ENCODE data around the gene PDCD4. TPM values are rescaled to one million over a fixed set of nuclear protein-coding genes. Genes with fewer than 3 reads are reported as not detected.

The PDCD4 gene
- total and polyA plus RNA-seq, 2 of the 13 experiments (the other 11 are each of a cell fraction or from before 2014, with no cell fraction given), result 22.8 to 56.2 TPM

DNA sequence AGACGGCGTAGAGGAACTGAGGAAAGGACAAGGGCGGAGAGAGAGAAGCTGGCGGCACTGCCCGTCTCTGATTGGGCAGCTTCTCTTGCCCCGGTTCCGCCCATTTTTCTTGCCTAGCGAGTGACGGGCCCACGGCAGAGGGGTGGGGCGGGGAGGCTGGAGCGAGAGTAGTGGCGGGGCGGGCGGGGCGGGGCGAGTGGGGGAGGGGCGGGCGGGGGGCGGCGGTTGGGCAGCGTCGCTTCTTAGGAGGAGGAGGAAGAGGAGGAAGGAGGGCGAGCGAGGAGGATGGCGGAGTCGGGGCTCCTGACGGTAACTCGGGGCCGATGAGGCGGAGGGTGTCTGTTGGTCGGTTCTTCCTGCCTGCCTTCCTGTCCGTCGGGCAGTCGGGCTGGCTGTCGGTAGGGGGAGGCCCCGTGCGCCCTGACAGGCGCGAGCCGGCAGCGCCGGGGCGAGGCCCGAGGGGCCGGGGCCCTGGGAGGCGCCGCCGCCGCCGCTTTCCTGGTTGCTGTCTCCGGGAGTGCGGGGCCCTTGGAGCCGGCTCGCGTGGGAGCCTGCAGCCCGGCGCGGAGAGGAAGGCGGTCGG lies 47.7 kb downstream of the PDCD4 start, which contains the start of gene SHOC2 (continued):
- TF ChIP-seq ZNF841 (CRISPR knock-in tag; IDR thresholded peaks at IDR 0.05; ENCODE audit: borderline replicate concordance) (no peak), ZNF816 (CRISPR knock-in tag; IDR thresholded peaks at IDR 0.05; ENCODE audit: borderline replicate concordance) (no peak), U2AF2 (IDR thresholded peaks at IDR 0.05; ENCODE audit: low read depth, low read length) (no peak), DMAP1 (CRISPR knock-in tag; IDR thresholded peaks at IDR 0.05) (no peak), GPN1 (CRISPR knock-in tag; IDR thresholded peaks at IDR 0.05; ENCODE audit: borderline replicate concordance) (no peak), MXI1 (IDR thresholded peaks at IDR 0.05; ENCODE audit: borderline replicate concordance, low read depth, low read length) (peak; percentile 1; the same call in 1 of the 3 replicates), EHMT2 (IDR thresholded peaks at IDR 0.05; ENCODE audit: borderline replicate concordance, low read depth, low read length) (no peak), NR3C1 (CRISPR knock-in tag; IDR thresholded peaks at IDR 0.05) (no peak), ISX (CRISPR knock-in tag; conservative IDR thresholded peaks at IDR 0.05) (no peak), CHCHD3 (CRISPR knock-in tag; IDR thresholded peaks at IDR 0.05) (no peak), ZKSCAN1 (IDR thresholded peaks at IDR 0.05; ENCODE audit: low read length) (no peak), NFYC (CRISPR knock-in tag; IDR thresholded peaks at IDR 0.05) (peak; percentile 75), YEATS2 (CRISPR knock-in tag; IDR thresholded peaks at IDR 0.05; ENCODE audit: borderline replicate concordance) (no peak)
- TF ChIP-seq, protein P1, sequence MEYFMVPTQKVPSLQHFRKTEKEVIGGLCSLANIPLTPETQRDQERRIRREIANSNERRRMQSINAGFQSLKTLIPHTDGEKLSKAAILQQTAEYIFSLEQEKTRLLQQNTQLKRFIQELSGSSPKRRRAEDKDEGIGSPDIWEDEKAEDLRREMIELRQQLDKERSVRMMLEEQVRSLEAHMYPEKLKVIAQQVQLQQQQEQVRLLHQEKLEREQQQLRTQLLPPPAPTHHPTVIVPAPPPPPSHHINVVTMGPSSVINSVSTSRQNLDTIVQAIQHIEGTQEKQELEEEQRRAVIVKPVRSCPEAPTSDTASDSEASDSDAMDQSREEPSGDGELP (IDR thresholded peaks at IDR 0.05; ENCODE audit: borderline replicate concordance, low read depth), result no peak
- TF ChIP-seq, protein P2, sequence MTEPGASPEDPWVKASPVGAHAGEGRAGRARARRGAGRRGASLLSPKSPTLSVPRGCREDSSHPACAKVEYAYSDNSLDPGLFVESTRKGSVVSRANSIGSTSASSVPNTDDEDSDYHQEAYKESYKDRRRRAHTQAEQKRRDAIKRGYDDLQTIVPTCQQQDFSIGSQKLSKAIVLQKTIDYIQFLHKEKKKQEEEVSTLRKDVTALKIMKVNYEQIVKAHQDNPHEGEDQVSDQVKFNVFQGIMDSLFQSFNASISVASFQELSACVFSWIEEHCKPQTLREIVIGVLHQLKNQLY (CRISPR knock-in tag; IDR thresholded peaks at IDR 0.05), result no peak
- TF ChIP-seq, protein P3, sequence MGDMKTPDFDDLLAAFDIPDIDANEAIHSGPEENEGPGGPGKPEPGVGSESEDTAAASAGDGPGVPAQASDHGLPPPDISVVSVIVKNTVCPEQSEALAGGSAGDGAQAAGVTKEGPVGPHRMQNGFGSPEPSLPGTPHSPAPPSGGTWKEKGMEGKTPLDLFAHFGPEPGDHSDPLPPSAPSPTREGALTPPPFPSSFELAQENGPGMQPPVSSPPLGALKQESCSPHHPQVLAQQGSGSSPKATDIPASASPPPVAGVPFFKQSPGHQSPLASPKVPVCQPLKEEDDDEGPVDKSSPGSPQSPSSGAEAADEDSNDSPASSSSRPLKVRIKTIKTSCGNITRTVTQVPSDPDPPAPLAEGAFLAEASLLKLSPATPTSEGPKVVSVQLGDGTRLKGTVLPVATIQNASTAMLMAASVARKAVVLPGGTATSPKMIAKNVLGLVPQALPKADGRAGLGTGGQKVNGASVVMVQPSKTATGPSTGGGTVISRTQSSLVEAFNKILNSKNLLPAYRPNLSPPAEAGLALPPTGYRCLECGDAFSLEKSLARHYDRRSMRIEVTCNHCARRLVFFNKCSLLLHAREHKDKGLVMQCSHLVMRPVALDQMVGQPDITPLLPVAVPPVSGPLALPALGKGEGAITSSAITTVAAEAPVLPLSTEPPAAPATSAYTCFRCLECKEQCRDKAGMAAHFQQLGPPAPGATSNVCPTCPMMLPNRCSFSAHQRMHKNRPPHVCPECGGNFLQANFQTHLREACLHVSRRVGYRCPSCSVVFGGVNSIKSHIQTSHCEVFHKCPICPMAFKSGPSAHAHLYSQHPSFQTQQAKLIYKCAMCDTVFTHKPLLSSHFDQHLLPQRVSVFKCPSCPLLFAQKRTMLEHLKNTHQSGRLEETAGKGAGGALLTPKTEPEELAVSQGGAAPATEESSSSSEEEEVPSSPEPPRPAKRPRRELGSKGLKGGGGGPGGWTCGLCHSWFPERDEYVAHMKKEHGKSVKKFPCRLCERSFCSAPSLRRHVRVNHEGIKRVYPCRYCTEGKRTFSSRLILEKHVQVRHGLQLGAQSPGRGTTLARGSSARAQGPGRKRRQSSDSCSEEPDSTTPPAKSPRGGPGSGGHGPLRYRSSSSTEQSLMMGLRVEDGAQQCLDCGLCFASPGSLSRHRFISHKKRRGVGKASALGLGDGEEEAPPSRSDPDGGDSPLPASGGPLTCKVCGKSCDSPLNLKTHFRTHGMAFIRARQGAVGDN (CRISPR knock-in tag; IDR thresholded peaks at IDR 0.05), result no peak
- TF ChIP-seq, protein P4, sequence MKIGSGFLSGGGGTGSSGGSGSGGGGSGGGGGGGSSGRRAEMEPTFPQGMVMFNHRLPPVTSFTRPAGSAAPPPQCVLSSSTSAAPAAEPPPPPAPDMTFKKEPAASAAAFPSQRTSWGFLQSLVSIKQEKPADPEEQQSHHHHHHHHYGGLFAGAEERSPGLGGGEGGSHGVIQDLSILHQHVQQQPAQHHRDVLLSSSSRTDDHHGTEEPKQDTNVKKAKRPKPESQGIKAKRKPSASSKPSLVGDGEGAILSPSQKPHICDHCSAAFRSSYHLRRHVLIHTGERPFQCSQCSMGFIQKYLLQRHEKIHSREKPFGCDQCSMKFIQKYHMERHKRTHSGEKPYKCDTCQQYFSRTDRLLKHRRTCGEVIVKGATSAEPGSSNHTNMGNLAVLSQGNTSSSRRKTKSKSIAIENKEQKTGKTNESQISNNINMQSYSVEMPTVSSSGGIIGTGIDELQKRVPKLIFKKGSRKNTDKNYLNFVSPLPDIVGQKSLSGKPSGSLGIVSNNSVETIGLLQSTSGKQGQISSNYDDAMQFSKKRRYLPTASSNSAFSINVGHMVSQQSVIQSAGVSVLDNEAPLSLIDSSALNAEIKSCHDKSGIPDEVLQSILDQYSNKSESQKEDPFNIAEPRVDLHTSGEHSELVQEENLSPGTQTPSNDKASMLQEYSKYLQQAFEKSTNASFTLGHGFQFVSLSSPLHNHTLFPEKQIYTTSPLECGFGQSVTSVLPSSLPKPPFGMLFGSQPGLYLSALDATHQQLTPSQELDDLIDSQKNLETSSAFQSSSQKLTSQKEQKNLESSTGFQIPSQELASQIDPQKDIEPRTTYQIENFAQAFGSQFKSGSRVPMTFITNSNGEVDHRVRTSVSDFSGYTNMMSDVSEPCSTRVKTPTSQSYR (CRISPR knock-in tag; IDR thresholded peaks at IDR 0.05; ENCODE audit: borderline replicate concordance), result peak; percentile 74; the same call in 1 of the 2 replicates
